OCI-LY7 (cell line): ENCODE data around the gene DDX11.
"Not testable (repeated sequence)": the region's sequence is repeated elsewhere in the genome, so short reads cannot be mapped to it uniquely, and the experiment has no call there.

Experiments used
- CTCF ChIP-seq: fragments of 200-600 bp; sonication (generic); conservative IDR thresholded peaks from 2 replicates; pipeline ENCODE4 v1.5.1; 2014; ENCODE audit warnings: mild to moderate bottlenecking, antibody characterized with exemption, low read length, moderate library complexity, mixed read lengths
- EZH2phosphoT487 ChIP-seq: fragments of 200-600 bp; sonication (generic); IDR thresholded peaks from 2 replicates; pipeline ENCODE4 v1.6.1; 2018; ENCODE audit warnings: low read depth, borderline replicate concordance, mild to moderate bottlenecking, mixed run types, antibody characterized with exemption, low read length, moderate library complexity, mixed read lengths

- TF ChIP-seq EZH2phosphoT487, CTCF: not testable (repeated sequence)
Measured at GRCh38 chr12:31116846-31117202, 43.2 kb downstream of the DDX11 start.
